DMS53 (cell line): ENCODE results near the gene TRIM37.
A peak's percentile ranks its signal among the peaks of the same experiment; 100 is the strongest.

Experiments
- DNase-seq: peaks from one replicate; lab custom pipeline; 2025; lab: John Stamatoyannopoulos, UW

The TRIM37 gene

DNA sequence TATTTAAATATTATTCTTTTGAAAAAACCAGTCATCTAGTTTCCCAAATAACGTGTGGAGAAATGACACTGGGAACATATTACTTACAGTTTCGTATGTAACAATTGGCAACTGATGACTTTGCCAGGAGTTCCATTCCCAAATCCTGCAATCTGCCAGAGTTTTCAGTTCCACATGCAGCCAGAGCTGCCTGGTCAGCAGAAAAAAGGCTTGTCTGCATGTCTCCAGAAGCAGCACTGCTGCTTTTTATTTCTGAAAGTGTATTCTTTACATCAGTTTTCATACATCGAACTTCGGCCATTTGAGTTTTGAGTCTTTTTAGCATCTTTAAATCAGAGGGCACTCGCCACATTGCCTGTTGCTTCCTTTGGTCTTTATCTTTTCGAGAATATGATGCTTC, 78.4 kb downstream of the TRIM37 start:
- peak; percentile 6 for DNase-seq

DNA sequence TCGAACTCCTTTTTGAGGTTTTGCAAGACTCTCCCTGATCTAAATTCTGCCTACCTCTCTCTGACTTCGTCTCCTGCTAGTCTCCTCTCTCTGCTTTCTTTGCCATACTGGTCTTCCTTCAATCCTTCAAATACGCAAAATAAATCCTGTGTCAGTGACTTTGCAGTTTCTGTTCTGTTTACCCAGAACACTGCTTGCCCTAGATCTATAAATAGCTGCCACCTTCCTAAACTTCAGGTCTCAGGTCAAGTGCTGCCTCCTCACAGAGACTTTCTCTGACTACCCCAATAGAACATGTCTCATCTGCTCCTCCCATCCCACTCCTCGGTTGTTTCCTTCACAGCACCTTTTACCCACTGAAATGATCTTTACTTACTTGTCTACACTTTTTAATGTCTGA, 78.9 kb downstream of the TRIM37 start:
- DNase-seq: peak; percentile 21

DNA sequence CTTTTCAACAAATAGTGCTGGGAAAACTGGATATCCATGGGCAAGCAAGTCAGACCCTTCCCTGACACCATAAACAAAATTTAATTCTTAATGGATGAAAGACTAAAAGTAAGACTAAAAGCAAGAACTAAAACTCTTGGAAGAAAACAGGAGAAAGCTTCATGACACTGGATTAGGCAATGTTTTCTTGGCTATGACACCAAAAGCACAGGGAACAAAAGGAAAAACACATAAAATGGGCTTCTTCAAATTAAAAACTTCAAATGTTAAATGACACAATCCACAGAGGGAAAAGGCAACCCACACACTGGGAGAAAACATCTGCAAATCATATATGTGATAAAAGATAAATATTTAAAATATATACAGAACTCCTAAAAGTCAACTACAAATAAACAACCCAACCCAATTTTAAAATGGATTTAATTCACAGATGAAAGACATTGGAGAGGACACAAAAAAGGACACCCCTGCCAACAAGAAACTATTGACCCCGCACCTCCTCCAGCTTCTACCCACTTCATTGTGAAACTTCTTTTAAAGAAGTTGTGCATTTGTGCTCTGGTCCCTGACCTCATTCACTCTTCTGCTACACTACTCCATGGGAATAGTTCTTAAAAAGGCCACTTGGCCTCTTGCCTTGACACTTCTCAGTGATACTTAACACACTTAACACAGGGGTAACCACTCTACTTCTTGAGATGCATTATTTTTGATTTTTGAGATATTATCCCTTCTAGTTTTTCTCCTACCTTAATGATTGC, 80.3 kb downstream of the TRIM37 start:
- DNase-seq: no peak

DNA sequence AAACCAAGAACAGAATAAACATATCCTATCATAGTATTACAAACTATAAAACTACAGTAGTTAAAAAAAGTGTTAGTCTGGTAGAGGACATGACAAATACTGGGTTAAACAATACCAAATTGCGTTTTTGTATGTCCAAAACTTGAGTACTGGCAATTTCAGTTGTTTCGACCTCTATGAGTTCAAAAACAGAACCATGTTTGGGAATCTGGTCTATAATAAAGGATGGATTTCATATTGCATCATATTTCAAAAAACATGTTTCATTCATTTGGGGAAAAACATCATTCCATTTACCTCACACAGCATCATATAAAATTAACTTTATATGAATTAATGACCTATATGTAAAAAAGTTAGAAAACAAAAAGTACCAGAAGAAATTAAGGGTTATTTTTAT, 81.8 kb downstream of the TRIM37 start:
- DNase-seq: no peak

DNA sequence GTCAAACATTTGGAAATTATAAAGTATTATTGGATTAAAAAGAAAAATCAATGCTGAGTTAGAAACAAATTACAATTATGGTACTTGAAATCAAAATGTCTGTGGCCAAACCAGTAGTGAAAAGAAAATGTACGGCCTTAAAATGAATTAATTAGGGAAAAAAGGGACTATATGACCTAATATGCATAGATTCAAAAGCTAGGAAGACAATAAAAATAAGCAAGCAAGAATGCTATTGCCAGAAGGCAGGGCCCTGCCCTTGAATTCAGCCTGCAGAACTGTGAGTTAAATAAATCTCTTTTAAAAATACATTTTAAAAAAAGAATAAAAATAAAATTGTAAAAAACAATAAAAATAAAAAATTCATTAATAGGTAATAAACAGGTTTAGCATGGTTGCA, 88.7 kb downstream of the TRIM37 start:
- no peak for DNase-seq

DNA sequence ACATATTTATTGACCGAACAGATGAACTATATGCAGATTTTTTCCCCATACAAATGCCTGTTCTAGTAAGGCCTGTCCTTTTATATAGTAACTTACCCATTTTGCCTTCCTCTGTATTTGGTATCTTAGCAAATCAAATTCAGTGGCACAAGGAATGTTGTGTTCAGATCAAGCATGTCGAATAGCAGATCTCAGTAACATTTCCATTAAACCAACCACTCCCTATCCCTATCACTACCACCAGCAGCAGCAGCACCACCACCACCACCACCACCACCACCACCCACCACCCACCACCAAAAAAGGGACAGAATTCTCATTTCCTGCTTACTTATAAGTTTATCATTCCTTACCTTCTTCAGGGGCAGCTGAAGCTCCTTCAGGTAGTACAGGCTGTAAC, 94.7 kb downstream of the TRIM37 start:
- DNase-seq: no peak

DNA sequence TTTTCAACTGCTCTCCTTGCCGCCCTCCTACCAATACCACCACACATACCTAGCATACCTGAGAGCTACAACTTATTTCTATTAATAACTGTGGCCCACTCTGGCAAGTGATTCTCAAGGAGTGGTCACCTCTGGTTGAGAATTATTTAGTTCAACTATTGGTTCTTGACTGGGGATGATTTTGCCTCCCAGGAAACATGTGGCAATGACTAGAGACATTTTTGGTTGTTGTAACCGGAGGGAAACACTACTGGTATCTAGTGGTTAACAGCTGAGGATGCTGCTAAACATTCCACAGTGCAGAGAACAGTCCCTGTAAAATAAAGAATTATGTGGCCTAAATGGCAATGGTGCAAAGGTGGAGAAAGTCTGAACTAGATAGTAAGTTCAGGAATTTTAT, 96.7 kb downstream of the TRIM37 start:
- DNase-seq: no peak

DNA sequence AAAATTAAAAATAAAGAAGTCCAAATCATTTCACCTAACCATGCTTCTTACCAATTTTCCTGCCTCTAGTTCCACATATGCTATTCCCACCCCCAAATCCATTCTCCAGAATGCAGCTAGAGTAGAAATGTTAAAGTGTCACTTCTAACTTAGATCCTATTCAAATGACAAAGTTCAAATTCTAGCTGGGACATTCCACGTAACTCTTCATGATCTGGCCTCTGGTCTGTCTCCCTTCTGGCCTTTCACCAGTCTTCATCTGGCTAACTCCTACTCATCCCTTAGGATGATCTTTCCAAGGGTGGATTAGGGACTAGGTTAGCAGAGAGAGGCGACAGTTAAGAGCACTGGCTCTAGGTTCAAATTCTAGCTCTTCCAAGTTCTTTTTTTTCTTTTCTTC, 97.9 kb downstream of the TRIM37 start:
- no peak for DNase-seq

DNA sequence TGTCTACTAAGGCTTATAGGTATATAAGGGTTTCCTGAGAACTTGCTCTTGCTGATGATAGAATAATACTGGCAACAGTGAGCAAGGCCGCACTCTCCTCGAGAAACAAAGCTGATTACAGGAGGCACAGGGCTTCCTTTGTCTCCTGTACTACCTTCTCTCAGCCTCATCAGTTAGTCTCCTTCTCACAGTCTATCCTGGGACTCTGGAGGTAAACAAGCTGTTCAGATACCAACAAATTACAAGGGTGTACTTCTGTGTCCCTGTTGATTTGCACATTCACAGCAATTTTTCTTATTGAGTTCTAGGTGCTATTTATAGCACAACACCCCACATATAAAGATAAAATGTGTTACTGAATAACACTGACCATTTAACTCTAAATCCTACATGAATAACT, 98.7 kb downstream of the TRIM37 start:
- DNase-seq: no peak

DNA sequence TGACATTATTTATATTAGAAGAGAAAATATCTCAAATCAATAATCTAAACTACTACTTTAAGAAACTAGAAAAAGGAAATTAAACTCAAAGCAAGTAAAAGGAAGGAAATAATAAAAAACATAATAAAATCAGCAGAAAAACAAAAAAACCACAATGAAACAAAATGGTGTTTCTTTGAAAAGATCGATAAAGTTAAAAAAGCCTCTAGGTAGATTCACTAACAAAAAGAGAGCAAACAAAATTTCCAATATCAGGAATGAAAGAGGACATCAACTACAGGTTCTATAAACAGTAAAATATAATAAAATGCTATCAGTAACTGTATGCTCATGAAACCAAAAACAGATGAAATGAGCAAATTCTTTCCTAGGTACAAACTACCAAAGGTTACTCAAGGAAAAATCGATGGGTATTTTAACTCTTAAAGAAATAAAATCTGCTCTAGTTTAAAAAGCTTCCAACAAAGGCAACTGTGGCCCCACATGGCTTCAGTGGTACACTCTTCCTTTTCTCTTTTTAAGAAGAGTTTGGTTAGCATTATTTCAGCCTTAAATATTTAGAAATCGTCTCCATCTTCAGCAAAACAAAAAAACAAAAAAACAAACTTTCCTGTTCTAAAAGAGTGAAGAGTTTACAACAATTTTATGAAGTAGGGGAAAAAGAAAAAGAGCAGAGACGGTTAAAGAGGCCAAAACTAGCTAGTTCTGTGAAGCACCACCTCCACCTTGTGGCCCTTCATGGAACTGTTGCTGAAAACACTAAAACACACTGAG, 102.2 kb downstream of the TRIM37 start:
- DNase-seq: peak; percentile 65

DNA sequence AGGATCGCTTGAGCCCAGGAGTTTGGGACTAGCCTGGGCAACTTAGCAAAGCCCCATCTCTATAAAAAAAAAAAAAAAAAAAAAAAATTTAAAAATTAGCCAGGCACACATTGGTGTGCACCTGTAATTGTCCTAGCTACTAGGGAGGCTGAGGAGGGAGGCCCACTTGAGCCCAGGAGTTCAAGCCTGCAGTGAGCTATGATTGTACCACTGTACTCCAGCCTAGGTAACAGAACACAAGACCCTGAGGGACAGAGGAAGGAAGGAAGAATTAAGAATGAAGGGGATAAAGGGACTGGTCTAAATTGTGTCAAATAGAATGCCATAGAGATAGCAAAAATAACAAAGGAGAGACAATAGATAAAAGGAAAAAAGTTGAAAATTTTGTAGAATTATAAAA, 102.8 kb downstream of the TRIM37 start:
- no peak for DNase-seq

DNA sequence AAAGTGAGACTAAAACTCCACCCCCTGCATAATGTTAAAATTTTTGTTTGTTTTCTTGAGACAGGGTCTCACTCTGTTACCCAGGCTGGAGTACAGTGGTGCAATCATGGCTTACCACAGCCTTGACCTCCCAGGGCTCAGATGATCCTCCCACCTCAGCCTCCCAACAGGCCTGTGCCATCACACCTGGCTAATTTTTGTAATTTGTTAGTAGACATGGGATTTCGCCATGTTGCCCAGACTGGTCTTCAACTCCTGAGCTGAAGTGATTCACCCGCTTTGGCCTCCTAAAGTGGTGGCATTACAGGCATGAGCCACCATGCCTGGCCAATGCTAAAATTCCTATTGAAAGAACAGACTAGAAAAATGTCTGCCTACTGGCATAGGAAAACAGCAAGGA, 103.8 kb downstream of the TRIM37 start:
- DNase-seq: no peak

DNA sequence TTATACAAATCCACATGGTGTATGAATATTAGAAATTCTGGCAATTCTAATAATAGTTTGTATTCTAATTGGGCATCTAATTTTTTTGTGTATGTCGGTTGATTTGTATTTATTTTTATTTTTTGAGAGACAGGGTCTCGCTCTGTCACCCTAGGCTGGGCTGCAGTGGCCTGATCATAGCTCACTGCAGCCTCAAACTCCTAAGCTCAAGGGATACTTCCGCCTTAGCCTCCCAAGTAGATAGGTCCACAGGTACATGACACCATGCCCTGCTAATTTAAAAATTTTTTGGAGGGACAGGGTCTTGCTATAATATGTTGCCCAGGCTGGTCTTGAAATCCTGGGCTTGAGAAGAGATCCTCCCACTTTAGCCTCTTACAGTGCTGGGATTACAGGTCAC, 104.6 kb downstream of the TRIM37 start:
- no peak for DNase-seq

DNA sequence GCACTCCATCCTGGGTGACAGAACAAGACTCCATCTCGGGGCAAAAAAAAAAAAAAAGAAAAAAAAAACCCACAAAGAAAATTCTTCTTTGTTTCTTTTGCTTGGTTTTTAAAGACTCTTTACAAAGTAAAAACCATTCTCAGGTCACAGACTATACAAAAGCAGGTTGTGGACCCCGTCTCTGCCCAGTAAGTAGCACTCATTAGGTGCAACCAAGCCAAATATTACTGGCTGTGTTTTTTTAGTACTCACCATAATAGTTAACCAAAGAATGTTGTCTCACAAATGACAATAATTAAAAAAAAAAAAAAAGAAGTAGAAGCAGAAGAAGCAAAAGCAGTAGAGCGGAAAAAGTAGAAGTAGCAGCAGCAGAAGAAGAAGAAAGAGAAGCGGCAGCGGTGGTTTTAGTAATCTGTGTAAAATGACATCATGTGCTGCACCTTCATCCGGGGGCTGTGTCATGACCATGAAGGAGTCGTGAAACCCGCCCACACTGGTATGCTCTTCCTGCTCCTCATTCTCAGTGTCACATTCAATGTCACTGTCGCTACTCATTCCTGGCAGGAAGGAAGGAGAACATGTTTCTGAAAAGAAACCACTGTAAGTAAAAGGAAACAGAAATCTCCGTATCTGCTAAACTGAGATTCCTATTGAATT, 105.4 kb downstream of the TRIM37 start:
- DNase-seq: no peak

DNA sequence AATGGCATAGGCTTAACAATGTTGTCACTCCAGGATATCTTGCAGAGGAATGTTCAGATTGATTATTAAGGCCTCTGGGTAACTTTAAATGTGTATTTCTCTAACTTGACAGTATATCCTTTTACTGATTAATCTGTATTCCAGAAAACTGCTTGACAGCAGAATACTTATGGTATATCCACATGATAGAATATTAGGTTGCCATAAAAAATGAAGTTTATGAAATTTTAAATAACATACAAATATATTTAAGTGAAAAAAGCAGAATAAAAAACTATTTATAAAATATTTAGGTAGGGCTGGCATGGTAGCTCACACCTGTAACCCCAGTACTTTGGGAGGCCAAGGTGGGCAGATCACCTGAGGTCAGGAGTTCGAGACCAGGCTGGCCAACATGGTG, 106.7 kb downstream of the TRIM37 start:
- DNase-seq: no peak

DNA sequence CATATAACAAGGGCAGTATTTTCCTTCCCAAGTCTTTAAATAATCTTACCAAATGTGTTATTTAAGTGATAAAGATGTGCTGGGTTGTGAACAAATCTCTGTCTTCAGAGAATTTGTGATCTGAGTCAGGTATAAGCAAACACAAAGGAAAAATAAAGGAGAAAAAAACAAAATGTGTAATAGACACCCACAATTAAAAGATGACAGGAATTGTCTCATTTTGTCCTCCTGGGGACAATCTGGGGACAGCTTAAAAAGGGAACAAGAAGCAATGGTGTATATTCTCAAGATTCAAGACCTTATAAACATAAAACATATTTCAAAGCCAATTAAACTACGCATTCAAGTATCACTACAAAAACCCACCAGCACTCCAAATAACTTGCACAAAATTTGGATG, 107.2 kb downstream of the TRIM37 start:
- DNase-seq: no peak

DNA sequence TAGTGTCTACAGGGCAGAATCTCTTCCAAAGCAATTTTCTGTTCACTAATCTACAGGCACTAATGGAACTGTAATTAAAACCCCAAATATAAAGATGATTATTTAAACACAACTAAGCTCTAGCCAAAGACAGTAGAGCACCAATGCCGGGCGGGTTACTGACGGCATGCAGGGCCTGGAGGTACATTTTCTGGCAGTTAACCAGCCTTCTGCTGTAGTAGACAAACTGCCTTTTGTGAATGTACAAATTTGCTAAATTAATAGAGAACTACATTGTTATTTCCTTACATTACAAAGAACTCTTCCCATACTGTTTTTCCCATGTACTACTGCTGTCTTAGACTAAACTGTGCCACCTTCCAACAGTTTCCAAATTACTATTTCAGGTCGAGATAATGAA, 107.8 kb downstream of the TRIM37 start:
- no peak for DNase-seq

DNA sequence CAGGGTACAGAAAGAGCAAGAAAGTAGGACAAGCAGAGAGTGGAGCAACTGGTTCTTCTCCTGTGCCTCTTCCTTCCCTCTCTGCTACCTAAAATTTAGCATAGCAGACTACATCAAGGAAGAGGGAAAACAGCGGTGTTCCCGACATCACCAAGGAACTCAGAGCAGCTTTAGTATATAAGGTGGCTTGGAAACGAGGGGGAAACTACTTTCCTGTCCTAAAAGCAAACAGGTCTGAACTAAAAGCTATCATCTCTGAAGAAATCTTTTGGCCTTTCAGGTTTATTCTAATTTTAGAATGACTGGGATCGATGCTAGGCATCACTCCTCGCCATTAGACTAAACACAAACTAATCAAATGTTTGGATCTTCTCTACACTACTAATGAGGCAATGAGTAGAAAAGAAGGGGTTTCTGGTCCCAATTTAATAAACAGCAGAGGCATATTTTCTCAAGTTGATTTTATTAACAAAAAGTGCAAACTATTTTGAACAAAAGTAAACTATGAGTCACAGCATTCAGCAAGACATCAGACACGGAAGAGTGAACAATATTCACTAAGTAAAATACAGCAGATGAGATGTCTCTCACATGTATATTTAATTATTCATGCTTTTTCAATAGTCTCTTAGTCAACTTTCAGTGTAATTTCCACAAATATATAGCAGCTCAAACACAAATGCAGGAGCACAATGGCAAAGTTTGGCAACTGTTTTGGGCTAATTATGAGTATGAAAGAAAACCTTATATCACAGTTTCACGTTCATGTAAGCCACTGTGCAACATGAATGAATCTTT, 108.7 kb downstream of the TRIM37 start:
- no peak for DNase-seq

DNA sequence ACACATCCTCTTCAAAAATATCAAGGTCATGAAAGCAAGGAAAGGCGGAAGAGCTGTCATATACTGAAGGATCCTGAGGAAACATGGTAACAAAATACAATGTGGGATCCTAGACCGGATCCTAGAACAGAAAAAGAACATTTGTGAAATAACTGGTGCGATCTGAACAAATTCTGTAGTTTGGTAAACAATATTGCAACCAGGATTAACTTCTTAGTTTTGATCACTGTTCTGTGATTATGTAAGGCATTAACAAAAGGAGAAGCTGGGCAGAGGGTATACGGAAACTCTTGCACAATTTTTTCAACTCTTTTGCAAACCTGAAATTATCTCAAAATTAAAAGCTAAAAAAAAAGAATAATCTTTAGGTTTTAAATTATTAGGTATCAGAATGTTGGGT, 109.7 kb downstream of the TRIM37 start:
- no peak for DNase-seq

DNA sequence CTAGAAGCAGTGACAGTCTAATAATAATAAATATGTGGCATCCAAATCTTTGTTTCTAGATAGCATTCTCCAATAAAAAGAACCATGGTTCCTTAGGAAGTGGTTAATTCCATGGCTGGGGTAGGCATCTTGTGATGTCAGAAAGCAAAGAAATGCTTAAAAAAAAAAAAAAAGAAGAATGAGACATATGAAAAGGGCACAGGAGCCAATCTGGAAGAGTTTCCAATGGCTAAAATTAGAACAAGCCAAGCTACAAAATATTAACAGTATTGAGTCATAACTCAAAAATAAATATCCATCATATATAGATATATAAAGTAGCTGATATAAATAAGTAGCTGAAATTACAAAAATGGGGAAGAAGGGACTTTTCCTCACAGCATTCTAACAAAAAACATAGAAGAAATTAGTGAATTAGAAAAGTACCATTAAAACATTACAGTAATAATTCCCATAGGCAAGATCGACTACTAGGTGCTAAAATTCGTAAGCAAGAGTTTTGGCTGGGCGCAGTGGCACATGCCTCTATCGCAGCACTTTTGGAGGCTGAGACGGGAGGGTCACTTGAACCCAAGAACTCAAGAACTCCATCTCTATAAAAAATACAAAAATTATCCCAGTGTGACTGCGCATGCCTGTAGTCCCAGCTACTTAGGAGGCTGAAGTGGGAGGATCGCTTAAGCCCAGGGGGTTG, 111.3 kb downstream of the TRIM37 start:
- no peak for DNase-seq

DNA sequence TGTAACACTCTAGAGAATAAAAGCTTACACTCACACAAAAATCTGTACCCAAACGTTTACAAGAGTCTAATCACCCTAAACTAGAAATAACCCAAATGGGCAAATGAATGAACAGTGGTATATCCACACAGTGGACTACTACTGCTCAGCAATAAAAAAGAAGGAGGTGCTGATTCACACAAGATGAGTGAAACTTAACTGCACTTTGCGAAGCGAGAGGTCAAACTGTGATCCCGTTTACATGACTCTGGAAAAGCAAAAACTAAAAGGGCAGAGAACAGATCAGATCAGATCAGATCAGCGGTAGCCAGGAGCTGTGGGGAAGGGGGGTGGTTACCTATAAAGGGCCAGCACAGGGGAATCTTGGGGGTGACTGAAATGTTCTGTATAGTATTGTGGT, 113.4 kb downstream of the TRIM37 start:
- no peak for DNase-seq
